ENCODE measurements around the gene HOOK1. TPM values are rescaled to one million over a fixed set of nuclear protein-coding genes. Genes with fewer than 3 reads are reported as not detected.
"Not testable (repeated sequence)": the region's sequence is repeated elsewhere in the genome, so short reads cannot be mapped to it uniquely, and the experiment has no call there.

HOOK1 gene
- total RNA-seq, 2 donors from 2014 or later = 3.9 to 6.1 TPM

- H3K27me3 ChIP-seq = no peaks in the 10 kb centered on the region
- H3K36me3 ChIP-seq = peaks cover 65% of the 10 kb centered on the region
- peak overlapping the region in 1 of 2 donors; percentile 32 for H3K27ac ChIP-seq
- no peak overlapping the region for H3K4me3 ChIP-seq
- H3K9me3 ChIP-seq = no peaks in the 10 kb centered on the region
- H3K4me1 ChIP-seq = no peaks in the 10 kb centered on the region
- no peak for TF ChIP-seq CTCF (IDR thresholded peaks at IDR 0.05)
- DNase-seq (ENCODE audit: low spot score) = no peak
Measured at GRCh38 chr1:59901770-59902388, 87.1 kb downstream of the HOOK1 start.

DNA sequence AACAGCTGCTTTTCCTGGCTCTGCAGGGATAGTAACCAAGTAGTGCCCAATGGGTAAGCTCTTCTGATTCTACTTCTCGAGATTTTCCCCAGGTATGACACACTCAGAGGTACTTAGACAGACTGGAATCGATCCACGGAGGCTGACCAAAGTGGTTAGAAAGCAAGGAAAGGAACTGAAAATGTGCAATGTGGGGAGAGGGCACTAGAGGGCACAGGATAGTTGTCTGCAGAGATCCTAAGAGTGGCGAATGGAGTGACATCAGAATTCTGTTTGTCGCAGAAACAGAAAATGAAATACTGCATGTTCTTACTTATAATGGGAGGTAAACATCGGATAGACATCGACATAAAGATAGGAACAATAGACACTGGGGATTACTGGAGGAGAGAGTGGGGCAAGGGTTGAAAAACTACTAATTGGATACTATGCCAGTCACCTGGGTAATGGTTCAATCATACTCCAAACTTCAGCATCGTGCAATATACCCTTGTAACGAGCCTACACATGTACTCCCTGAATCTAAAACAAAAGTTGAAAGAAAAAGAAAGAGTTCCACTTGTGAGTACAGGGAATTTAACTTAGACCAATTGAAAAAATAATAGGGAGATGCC lies 88.5 kb downstream of the HOOK1 start:
- Histone ChIP-seq H3K27ac (no peak overlapping the region), H3K36me3 (peaks cover 77% of the 10 kb centered on the region)
- peak in 1 of 2 donors; percentile 52 for TF ChIP-seq CTCF (IDR thresholded peaks at IDR 0.05)

DNA sequence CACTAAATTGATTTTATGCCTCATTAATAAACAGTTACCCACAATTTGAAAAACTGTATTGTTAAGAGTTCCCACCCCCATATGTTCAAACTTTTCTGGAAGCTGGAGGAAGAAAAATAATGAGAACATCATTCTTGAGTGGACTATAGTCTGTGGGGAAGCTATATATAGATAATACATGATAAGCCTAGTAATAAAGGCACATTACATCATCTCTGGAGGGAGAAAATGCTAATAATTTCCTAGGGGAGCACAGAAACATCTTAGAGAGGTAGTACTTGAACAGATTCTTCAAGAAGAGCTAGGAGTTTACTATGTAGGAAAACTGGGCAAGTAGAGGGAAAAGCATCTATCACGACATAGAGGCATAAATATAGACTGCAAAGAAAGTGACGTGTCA lies 92.2 kb downstream of the HOOK1 start:
- Histone ChIP-seq H3K4me3 (no peak overlapping the region), H3K4me1 (no peaks in the 10 kb centered on the region), H3K36me3 (peaks cover 81% of the 10 kb centered on the region), H3K9me3 (no peaks in the 10 kb centered on the region), H3K27ac (peak overlapping the region; percentile 24 to 33), H3K27me3 (no peaks in the 10 kb centered on the region)
- no peak for TF ChIP-seq CTCF (IDR thresholded peaks at IDR 0.05)
- DNase-seq (ENCODE audit: low spot score) = no peak

More for the DNA sequence above, 88.5 kb downstream of the HOOK1 start:
- DNase-seq (ENCODE audit: low spot score) = no peak
- no peaks in the 10 kb centered on the region for H3K27me3 ChIP-seq
- no peaks in the 10 kb centered on the region for H3K9me3 ChIP-seq
- H3K4me1 ChIP-seq = no peaks in the 10 kb centered on the region
- H3K4me3 ChIP-seq = no peak overlapping the region

- Histone ChIP-seq H3K4me1 (no peaks in the 10 kb centered on the region), H3K36me3 (peaks cover 82% of the 10 kb centered on the region), H3K27me3 (no peaks in the 10 kb centered on the region), H3K4me3 (no peak overlapping the region), H3K27ac (no peak overlapping the region), H3K9me3 (no peaks in the 10 kb centered on the region)
- no peak for DNase-seq (ENCODE audit: low spot score)
- no peak for TF ChIP-seq CTCF (IDR thresholded peaks at IDR 0.05)
Measured at GRCh38 chr1:59908084-59908483, 93.3 kb downstream of the HOOK1 start.

DNA sequence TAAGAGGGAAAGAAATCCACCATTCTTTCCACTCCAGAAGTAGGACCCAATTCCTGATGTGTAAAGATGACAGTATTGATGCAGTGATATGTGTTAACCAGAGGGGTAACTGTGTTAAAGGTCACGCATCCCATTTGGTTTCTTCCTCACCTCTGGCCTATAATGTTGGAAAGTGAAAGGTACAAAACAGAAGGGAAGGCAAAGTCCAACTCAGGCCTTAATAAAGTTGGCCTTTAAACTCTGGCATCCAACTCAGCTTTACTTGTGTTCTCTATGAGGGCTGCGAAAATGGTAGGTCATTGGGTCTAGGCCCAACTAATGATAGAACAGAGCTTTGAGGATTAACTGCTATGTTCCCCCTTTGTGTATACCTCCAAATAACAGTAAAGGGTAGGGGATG lies 93.9 kb downstream of the HOOK1 start:
- no peaks in the 10 kb centered on the region for H3K4me1 ChIP-seq
- H3K9me3 ChIP-seq = no peaks in the 10 kb centered on the region
- no peak for TF ChIP-seq CTCF (IDR thresholded peaks at IDR 0.05)
- no peak overlapping the region for H3K4me3 ChIP-seq
- peaks cover 87% of the 10 kb centered on the region for H3K36me3 ChIP-seq
- no peak for DNase-seq (ENCODE audit: low spot score)
- H3K27ac ChIP-seq = no peak overlapping the region
- no peaks in the 10 kb centered on the region for H3K27me3 ChIP-seq

DNA sequence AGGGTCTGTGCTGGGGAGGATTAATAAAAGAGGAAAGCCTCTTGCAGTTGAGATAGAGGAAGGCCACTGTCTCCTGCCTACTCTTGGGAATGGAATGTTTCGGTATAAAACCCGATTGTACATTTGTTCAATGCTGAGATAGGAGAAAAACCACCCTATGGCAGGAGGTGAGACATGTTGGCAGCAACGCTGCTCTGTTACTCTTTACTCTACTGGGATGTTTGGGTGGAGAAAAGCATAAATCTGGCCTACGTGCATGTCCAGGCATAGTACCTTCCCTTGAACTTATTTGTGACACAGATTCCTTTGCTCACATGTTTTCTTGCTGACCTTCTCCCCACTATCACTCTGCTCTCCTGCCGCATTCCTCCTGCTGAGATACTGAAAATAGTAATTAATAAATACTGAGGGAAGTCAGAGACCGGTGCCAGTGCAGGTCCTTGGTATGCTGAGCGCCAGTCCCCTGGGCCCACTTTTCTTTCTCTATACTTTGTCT lies 100.1 kb downstream of the HOOK1 start:
- Histone ChIP-seq H3K27ac (peak overlapping the region; percentile 31 to 90), H3K36me3 (peaks cover 52% of the 10 kb centered on the region), H3K4me1 (peaks cover 0 to 18% of the 10 kb centered on the region in 2 donors)
- not testable (repeated sequence) for H3K27me3 ChIP-seq; DNase-seq (ENCODE audit: low spot score); H3K9me3 ChIP-seq; H3K4me3 ChIP-seq

All from right atrium auricular region (tissue), 2 donors.